ENCODE data around the gene RIMBP3C. TPM values are rescaled to one million over a fixed set of nuclear protein-coding genes. Genes with fewer than 3 reads are reported as not detected.
"Not testable (repeated sequence)": the region's sequence is repeated elsewhere in the genome, so short reads cannot be mapped to it uniquely, and the experiment has no call there.

The RIMBP3C gene
- total and polyA plus RNA-seq, 3 donors from 2014 or later: 14.4 to 20.8 (median 17.5) TPM

DNA sequence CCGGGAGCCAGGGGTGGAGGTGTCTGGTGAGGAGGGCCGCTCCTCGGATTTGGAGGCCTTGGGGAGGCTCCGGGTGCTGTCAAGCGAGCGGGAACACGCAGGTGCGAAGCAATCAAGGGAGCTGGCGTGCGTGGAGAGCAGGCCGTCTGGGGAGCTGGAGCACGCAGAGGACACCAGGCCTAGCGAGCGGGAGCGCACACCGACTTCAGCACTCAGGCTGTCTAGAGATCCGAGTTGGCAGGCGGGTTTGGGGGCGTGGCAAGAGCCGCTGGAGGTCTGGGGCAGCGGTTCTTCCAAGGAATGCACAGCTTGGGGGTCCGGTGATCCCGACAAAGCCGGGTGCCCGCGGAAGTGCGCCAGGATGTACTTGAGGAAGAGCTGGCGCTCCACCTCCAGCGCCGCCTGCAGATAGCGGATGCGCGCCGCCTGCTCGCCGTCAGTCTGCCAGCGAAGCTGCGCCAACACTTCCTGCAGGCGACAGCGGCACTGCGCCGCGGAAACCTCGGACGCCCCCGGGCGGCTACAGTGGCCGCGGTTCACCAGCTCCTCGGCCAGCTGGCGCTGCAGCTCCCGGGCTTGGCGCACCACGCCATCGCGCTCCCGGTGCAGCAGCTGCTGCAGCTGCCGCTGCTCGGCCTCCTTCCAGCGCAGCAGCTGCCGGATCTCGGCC, 1.1 kb downstream of the RIMBP3C start:
- H3K9me3 ChIP-seq; H3K4me1 ChIP-seq; H3K27ac ChIP-seq; H3K36me3 ChIP-seq (ENCODE audit: low read depth, missing control alignments); intact Hi-C loops (cut with DNase I; ENCODE audit: low total_unique reads); H3K4me3 ChIP-seq; H3K27me3 ChIP-seq; DNase-seq: not testable (repeated sequence)
- no CpG with 5 or more reads among the region's 62 CpGs for WGBS, 2 donors

DNA sequence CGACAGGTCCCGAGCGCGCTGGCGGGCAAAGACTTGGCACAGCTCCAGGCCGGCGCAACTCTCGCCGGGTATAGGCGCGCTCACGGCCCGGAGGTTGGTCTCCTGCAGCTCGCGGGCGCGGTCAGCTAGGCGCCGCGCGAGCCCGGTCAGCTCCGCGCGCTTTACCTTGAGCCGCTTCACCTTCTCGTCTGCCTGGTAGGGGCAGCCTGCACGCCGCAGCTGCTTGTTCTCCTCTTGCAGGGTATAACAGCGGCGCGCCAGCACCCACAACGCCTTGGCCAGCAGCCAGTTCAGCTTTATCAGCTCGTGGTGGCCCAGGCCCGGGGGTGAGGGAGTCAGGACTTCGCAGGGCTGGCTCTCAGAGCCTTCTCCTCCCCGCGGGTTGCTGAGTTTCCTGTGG, 1.7 kb downstream of the RIMBP3C start:
- intact Hi-C loops (cut with DNase I; ENCODE audit: low total_unique reads); H3K9me3 ChIP-seq; DNase-seq; H3K4me3 ChIP-seq; H3K4me1 ChIP-seq; H3K27ac ChIP-seq; H3K36me3 ChIP-seq (ENCODE audit: low read depth, missing control alignments); H3K27me3 ChIP-seq: not testable (repeated sequence)
- no CpG with 5 or more reads among the region's 38 CpGs for WGBS, 2 donors

DNA sequence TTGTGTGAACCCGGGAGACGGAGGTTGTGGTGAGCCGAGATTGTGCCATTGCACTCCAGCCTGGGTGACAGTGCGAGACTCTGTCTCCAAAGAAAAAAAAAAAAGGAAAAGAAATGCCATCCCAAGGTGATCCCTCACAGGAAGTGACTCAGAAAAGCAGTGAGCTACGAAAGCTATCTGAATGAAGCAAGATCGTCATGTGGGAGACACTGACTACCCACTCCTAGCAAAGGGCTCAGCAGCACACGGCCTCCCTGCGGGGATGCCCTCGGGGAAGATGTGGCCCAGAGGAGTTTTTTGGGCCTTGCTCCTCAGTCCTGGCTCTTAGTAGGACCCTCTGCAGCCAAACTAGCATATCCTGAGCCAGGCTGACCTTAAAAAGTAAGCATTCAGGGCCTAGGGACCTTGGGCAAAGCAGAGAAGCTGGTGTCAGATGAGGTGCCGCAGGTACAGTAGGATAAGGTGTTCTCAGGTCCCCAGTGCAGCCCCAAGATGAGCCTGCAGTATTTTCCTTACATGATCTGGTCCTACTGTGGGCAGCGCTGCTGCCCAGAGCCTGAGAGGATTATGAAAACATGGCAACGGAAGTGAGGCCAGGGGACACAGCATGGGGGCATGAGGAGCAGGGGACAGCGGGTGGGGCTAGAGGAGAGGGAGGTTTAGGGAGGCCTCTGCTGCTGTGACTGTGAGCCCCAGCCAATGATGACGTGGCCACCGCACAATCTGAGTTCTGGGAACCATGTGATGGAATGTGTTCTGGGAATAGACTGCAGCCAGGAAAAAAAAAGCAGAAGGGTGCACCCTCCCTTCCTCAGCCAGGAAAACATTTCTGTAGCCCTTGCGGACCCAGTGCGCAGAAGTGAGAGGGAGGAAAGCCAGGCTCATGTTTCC, 6.6 kb downstream of the RIMBP3C start:
- H3K27me3 ChIP-seq; DNase-seq; intact Hi-C loops (cut with DNase I; ENCODE audit: low total_unique reads); H3K36me3 ChIP-seq (ENCODE audit: low read depth, missing control alignments); H3K9me3 ChIP-seq; H3K4me3 ChIP-seq; H3K4me1 ChIP-seq; H3K27ac ChIP-seq: not testable (repeated sequence)
- 100% methylated on average over 1 of the region's 17 CpGs; no CpG with 5 or more reads in 1 of the 2 donors for WGBS, 2 donors

DNA sequence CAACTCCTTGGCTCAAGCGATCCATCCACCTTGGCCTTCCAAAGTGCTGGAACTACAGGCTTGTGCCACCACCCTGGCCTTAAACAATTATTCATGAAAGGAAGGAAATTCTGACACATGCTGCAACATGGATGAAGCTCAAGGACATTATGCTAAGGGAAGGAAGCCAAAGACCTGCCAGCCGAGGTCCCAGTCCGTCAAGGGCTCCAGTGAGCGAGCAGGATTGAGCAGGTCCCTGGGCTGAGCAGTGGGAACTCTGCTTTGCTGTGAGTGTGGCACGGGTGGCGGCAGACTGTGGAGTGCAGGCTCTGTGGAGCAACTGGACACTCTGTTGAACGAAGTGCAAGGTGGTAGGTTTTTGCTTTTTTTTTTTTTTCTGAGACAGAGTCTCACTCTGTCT, 11.4 kb downstream of the RIMBP3C start:
- DNase-seq; H3K27me3 ChIP-seq; H3K9me3 ChIP-seq; H3K4me1 ChIP-seq; H3K36me3 ChIP-seq (ENCODE audit: low read depth, missing control alignments); H3K27ac ChIP-seq; intact Hi-C loops (cut with DNase I; ENCODE audit: low total_unique reads); H3K4me3 ChIP-seq: not testable (repeated sequence)
- no CpG with 5 or more reads among the region's 7 CpGs for WGBS, 2 donors

DNA sequence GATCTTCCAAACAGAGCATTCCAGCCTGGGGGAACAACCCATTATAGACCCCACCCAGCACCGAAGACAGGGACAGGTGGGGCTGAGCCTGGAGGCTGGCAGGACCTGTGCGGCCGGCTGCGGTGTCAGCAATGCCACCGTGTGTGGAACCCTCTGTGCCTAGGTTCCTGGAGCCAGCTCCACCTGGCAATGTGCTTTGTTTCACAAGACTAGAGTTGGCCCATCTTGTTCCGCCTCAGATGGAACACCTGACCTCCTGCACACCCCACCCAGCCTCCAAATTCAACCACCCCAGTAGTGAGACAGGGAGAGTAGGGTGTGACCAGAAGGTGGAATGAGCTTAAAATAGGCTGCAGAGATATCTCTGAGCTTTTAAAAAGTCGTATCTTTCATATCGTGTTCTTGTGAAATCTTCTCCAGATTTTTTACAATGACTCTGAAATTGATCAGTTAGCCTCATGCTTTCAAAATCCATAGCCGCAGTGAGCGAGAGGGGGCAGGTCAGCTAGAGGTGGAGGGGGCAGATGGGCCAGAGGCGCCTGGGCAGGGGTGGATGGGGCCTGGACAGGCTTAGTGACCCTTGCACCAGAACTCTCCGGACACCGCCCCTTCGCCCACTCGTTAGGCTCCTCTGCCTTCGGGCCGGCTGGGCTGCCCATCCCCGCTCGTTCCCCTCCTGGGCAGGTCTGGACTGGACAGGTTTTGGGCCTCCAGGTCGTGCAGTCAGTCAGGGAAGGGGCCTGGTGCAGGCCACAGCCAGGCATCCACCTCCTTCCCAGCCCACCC, 18.2 kb downstream of the RIMBP3C start:
- intact Hi-C loops (cut with DNase I; ENCODE audit: low total_unique reads); H3K4me3 ChIP-seq; H3K36me3 ChIP-seq (ENCODE audit: low read depth, missing control alignments); H3K27ac ChIP-seq; H3K27me3 ChIP-seq; H3K4me1 ChIP-seq; H3K9me3 ChIP-seq; DNase-seq: not testable (repeated sequence)
- no CpG with 5 or more reads among the region's 20 CpGs for WGBS, 2 donors

DNA sequence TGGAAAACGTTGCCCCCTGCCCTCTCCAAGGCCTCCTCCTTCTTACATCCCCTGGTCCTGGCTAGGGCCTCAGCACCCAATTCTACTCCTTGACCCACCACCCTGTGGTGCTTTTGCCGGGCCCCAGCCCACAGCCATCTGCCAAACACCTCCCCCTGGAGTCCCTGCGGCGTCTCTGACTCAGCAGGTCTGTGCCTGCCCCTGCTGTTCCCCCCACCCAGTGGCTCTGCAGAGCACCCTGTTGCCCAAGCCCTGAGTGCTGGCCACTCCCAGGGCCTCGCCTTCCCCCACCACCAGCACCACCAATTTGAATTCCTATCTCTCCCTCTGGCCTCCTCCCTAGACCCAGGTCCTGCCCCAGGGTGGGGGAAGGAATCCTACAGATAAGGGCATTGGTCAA, 19.7 kb downstream of the RIMBP3C start:
- H3K27me3 ChIP-seq; H3K9me3 ChIP-seq; H3K27ac ChIP-seq; H3K4me1 ChIP-seq; DNase-seq; H3K36me3 ChIP-seq (ENCODE audit: low read depth, missing control alignments); H3K4me3 ChIP-seq; intact Hi-C loops (cut with DNase I; ENCODE audit: low total_unique reads): not testable (repeated sequence)
- WGBS, 2 donors: no CpG with 5 or more reads among the region's 5 CpGs

DNA sequence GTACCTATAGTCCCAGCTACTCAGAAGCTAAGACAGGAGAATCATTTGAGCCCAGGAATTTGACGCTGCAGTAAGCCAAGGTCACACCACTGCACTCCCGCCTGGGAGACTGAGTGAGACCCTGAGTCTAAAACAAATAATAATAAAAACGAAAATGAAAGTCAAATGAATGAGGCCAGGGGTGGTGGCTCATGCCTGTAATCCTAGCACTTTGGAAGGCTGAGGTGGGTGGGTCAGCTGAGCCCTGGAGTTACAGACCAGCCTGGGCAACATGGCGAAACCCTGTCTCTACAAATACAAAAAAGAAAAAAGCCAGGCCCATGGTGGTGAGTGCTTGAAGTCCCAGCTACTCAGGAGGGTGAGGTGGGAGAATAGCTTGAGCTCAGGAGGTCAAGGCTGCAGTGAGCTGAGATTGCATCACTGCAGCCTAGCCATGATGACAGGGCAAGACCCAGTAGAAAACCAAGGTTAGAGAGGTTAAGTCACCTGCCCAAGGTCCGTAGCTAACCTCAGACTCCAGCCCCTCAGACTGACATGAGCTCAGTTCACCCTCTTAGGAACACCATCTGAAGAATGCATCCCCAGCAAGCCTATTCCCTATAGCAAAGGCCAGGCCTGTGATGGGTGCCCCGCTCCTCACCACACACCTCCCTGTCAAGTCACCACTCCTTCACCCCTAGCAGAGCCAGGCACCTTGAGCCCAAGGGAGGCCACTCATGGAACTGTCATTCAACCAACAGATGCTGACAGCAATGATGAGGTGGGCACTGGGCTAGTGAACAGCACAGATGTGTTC, 24.4 kb downstream of the RIMBP3C start:
- H3K4me1 ChIP-seq; H3K4me3 ChIP-seq; H3K36me3 ChIP-seq (ENCODE audit: low read depth, missing control alignments); intact Hi-C loops (cut with DNase I; ENCODE audit: low total_unique reads); DNase-seq; H3K27ac ChIP-seq; H3K27me3 ChIP-seq; H3K9me3 ChIP-seq: not testable (repeated sequence)
- no CpG with 5 or more reads among the region's 6 CpGs for WGBS, 2 donors

DNA sequence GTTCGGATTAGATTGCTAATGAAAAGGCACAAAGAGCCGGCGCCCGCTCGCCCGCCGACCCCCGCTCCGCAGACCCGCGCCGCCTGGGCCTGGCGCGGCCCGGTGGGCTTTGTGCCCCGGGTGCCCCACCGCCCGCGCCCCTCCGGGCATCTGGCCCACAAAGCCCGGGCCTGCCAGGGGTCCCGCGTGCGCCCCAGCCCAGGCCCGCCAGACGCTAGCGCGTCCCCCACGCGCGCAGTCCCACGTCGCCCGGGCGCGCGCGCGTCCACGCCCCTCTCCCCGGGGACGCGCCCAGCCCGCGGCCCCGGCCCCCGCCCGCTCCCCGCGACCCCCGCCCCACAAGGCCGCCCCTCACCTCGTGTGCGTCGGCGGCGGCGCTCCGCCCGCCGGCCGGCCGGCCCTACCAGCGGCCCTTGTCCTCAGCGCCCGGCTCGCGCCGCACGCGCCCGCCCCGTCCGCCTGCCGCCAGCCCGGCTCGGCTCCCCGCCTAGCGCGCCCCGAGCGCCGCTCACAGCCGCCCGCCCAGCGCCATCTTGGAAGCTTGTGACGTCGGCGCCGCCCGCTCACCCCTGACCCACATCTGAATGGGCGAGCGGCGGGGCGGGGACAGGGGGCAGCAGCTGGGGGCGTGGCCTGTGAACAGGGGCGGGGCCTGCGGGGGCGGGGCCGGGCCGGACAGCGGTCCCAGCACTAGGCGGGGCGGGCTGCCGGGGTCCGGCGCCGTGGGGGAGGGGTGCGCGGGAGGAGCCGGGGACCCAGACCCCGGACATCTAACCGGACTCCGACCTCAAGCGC, 34.1 kb downstream of the RIMBP3C start:
- H3K36me3 ChIP-seq (ENCODE audit: low read depth, missing control alignments); H3K4me3 ChIP-seq; H3K9me3 ChIP-seq; intact Hi-C loops (cut with DNase I; ENCODE audit: low total_unique reads); H3K4me1 ChIP-seq; H3K27me3 ChIP-seq; H3K27ac ChIP-seq; DNase-seq: not testable (repeated sequence)
- WGBS, 2 donors: no CpG with 5 or more reads among the region's 115 CpGs

DNA sequence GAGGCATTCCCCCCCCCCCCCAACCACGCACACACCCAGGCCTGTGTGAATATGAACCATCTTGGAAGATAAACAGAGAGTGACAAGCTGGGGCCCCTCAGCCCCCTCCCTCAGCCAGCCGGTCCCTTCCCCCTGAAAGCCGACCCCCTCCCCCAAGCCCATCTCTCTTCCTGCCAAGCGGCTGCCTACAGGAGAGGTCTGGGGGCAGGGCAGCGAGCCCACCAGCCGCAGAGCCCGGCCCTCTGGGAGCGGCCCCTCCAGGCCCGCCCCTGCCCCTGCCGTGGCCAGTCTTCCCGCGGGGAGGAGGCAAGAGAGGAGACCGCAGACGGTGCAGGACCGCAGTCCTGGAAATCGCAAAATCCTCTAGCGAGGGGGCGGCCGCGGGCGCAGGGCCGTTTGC, 34.7 kb downstream of the RIMBP3C start:
- intact Hi-C loops (cut with DNase I; ENCODE audit: low total_unique reads); H3K9me3 ChIP-seq; H3K27me3 ChIP-seq; DNase-seq; H3K4me3 ChIP-seq; H3K36me3 ChIP-seq (ENCODE audit: low read depth, missing control alignments); H3K4me1 ChIP-seq; H3K27ac ChIP-seq: not testable (repeated sequence)
- no CpG with 5 or more reads among the region's 22 CpGs for WGBS, 2 donors

DNA sequence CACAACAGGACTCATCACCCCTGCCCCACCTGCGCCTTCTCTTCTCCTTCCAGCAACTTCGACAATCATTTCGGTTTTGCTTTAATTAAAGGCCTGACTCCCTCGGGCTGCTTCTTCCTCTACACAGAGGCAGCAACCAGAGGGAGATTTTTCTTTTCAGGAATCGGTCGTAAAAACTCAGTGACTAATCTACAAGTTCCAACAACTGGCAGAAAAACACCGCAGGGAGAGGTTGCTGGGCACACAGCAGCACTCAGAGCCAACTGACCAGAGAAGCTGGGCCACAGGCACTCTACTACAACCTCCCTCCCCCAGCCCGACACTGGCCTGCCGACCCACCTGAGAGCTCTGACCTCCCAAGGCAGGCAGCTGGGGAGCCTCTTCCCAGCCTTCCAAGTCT, 36.0 kb downstream of the RIMBP3C start:
- H3K9me3 ChIP-seq; H3K27me3 ChIP-seq; H3K4me3 ChIP-seq; H3K36me3 ChIP-seq (ENCODE audit: low read depth, missing control alignments); intact Hi-C loops (cut with DNase I; ENCODE audit: low total_unique reads); H3K27ac ChIP-seq; H3K4me1 ChIP-seq; DNase-seq: not testable (repeated sequence)
- no CpG with 5 or more reads among the region's 9 CpGs for WGBS, 2 donors
